Activated naive CD8-positive, alpha-beta T cell (primary cell): Measurements from ENCODE around the gene ANP32E.
"Not testable (repeated sequence)": the region's sequence is repeated elsewhere in the genome, so short reads cannot be mapped to it uniquely, and the experiment has no call there.

ENCODE experiments used
- H3K27ac Mint-ChIP-seq: one replicate; pipeline ENCODE4 v1.8.0; 2021; ENCODE audit warnings: mixed read lengths
- H3K27me3 Mint-ChIP-seq: one replicate; pipeline ENCODE4 v1.8.0; 2021; ENCODE audit warnings: mixed read lengths
- H3K36me3 Mint-ChIP-seq: one replicate; pipeline ENCODE4 v1.8.0; 2021; ENCODE audit warnings: mixed read lengths
- H3K4me1 Mint-ChIP-seq: one replicate; pipeline ENCODE4 v1.8.0; 2021; ENCODE audit warnings: low read depth, mixed read lengths
- H3K4me3 Mint-ChIP-seq: one replicate; pipeline ENCODE4 v1.8.0; 2021; ENCODE audit warnings: mild to moderate bottlenecking, mixed read lengths
- H3K9me3 Mint-ChIP-seq: one replicate; pipeline ENCODE4 v1.8.0; 2021; ENCODE audit warnings: low read depth, mixed read lengths

Gene ANP32E

DNA sequence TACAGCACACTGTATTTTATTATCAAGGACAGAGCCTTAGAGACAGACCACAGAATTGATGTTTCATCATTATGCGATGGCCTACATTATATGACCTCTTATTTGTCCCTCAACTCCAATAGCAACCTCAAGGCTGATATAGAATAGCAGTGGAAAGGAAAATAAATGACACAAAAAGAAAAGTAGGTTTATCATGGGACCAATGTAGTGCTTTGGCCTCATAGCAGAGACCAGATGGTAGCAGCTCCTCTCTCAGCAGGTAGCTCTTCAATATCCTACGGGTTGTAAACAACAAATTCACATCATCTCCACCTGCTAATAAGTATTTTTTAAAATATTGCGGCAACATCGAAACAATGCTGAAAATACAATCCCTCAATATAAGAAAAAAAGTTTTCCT is 25.2 kb downstream of the ANP32E start:
- H3K4me3 Mint-ChIP-seq: no peak overlapping the region
- H3K36me3 Mint-ChIP-seq: no peaks in the 10 kb centered on the region
- no peak overlapping the region for H3K27ac Mint-ChIP-seq
- H3K4me1 Mint-ChIP-seq: peaks cover 18% of the 10 kb centered on the region
- H3K9me3 Mint-ChIP-seq: no peaks in the 10 kb centered on the region
- H3K27me3 Mint-ChIP-seq: no peaks in the 10 kb centered on the region

DNA sequence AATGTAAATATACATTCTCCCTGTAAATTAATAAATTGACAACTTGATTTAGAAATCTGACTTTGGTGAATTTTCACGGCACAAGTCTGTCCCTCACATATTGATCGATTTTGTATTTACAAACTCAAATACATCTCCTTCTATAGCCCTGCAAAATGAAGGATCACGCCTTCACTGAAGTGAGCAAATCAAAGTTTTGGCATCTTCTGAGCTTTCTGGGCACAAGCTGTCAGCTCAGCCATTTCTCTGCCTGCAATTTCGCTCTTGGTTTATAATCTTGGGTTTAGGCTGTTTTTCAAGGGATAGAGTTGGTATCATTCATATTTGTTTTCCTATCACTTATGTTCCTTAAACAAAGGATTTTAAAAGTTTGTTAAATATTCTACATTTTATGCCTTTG is 25.8 kb downstream of the ANP32E start:
- no peaks in the 10 kb centered on the region for H3K36me3 Mint-ChIP-seq
- H3K4me3 Mint-ChIP-seq: no peak overlapping the region
- H3K27me3 Mint-ChIP-seq: no peaks in the 10 kb centered on the region
- no peak overlapping the region for H3K27ac Mint-ChIP-seq
- H3K4me1 Mint-ChIP-seq: peaks cover 18% of the 10 kb centered on the region
- H3K9me3 Mint-ChIP-seq: no peaks in the 10 kb centered on the region

DNA sequence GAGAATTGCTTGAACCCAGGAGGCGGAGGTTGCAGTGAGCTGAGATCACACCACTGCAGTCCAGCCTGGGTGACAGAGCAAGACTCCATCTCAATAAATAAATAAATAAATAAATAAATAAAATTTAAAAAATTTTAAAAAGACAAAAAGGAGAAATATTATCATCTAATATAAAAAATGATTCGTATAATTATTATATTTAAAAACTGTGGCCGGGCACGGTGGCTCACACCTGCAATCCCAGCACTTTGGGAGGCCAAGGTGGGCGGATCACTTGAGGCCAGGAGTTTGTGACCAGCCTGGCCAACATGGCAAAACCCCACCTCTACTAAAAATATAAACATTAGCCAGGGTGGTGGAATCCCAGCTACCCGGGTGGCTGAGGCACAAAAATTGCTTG is 27.5 kb downstream of the ANP32E start:
- H3K4me1 Mint-ChIP-seq, H3K36me3 Mint-ChIP-seq, H3K27me3 Mint-ChIP-seq, H3K27ac Mint-ChIP-seq, H3K9me3 Mint-ChIP-seq, H3K4me3 Mint-ChIP-seq: not testable (repeated sequence)

DNA sequence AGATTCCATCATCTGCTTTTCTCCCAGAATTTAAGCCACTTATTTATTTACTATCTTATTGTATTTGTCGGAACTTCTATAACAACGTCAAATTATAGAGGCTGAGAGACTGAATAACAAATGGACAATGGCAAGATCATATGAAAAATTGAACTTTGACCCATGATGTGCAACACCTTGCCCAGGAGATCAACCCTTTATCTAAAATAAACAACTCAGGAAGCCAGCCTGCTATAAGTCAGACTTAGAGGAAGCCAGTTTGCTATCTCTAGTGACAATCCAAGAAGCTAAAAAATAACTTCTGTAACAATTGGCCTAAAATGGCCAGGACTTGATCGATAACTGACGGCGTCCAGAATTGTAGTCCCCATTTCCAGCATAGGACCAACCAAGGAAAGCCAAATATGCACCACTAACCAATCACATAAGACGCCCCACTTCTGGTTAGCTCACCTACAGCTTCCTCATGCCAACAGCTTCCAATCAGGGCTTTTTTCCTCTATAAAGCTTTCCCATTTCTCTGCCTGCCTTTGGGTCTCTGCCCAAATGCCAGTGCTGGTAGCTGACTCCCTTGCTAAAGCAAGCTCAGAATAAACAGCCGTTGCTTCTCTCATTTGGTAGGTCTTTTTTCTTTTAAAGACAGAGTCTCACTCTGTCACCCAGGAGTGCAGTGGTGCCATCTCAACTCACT is 28.5 kb downstream of the ANP32E start:
- Mint-ChIP-seq H3K9me3 (no peaks in the 10 kb centered on the region), H3K27ac (no peak overlapping the region), H3K36me3 (no peaks in the 10 kb centered on the region), H3K4me1 (no peaks in the 10 kb centered on the region), H3K4me3 (no peak overlapping the region), H3K27me3 (no peaks in the 10 kb centered on the region)

DNA sequence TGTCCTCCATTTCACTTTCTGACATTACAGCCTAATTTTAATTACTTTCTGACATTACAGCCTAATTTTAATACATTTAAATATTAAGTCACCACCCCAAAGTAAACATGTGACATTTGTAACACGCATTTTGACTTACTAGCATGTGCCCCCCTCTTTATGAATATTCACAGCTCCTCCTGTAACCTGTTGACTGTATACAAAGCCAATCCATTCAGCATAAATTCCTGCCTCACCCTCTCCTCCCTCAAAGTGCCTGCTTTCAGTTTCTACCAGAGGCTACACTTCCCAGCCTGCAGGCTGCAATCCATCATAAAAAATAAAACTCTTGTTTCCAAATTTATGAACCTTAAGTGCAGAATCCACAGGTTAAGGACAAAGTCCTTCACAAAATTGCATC is 39.5 kb downstream of the ANP32E start:
- Mint-ChIP-seq H3K4me3 (no peak overlapping the region), H3K27me3 (no peaks in the 10 kb centered on the region), H3K36me3 (no peaks in the 10 kb centered on the region), H3K27ac (no peak overlapping the region), H3K4me1 (no peaks in the 10 kb centered on the region), H3K9me3 (no peaks in the 10 kb centered on the region)

DNA sequence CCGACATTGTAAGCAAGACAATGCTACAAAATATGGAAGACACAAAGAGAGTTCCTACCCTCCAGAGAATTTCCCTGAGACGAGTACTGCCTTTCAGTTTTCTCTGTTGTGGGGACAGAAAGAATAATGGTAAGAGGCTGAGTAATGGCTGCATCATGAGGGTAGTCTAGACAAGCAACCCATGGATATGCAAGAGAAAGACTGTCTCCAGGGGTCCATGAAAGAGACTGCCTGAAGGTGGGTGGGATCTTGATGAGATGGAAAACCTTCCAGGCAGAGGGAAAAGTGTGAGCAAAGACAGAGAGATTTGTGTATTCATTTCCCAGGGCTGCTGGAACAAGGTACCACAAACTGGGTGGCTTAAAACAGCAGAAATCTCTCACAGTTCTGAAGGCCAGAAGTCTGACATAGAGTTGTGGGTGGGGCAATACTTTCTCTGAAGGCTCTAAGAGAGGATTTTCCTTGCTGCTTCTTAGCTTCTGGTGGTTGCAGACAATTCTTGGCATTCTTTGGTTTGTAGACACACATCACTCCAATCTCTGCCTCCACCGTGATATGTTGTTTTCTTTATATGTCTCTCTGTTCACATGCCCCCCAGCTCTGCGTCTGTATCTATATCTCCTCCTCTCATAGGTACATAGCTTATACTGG is 41.4 kb downstream of the ANP32E start:
- Mint-ChIP-seq H3K27ac (no peak overlapping the region), H3K36me3 (no peaks in the 10 kb centered on the region), H3K4me1 (no peaks in the 10 kb centered on the region), H3K27me3 (no peaks in the 10 kb centered on the region), H3K9me3 (no peaks in the 10 kb centered on the region), H3K4me3 (no peak overlapping the region)

DNA sequence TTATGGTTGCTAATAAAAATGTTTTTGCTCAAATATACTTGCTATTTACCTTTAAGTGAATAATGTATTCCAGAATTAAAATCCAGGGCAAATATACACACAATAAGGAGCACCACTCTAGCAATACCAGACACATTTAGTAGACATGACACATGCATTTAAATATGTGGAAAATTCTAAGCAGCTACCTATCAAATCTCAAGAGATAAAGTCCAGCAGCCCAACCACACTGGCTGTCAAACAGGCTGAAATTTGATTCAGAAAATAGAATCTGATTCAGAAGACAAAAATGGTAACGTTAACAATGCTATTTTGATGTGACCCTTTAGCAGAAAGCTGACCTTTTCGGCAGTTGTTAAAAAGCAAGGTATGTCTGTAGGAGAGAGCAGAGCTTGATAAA is 43.9 kb downstream of the ANP32E start:
- no peaks in the 10 kb centered on the region for H3K36me3 Mint-ChIP-seq
- peaks cover 6% of the 10 kb centered on the region for H3K4me1 Mint-ChIP-seq
- H3K27ac Mint-ChIP-seq: no peak overlapping the region
- no peaks in the 10 kb centered on the region for H3K9me3 Mint-ChIP-seq
- H3K27me3 Mint-ChIP-seq: no peaks in the 10 kb centered on the region
- H3K4me3 Mint-ChIP-seq: no peak overlapping the region

DNA sequence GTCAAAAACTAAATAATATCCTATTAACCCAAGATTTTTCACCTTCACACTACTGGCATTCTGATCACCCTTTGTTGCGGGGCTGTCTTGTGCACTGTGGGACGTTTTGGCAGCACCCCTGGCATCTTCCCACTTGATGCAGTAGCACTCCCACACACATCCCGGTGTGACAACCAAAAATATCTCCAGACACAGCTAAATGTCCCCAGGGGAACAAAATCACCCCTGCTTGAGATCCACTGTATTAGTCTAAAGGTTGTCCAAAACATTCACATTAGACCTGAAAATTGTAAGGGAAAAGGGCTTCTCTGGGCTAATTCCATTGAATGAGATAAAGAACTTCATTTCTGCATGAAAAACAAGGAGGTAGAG is 48.4 kb downstream of the ANP32E start:
- Mint-ChIP-seq H3K27ac (no peak overlapping the region), H3K4me3 (no peak overlapping the region), H3K9me3 (no peaks in the 10 kb centered on the region)

DNA sequence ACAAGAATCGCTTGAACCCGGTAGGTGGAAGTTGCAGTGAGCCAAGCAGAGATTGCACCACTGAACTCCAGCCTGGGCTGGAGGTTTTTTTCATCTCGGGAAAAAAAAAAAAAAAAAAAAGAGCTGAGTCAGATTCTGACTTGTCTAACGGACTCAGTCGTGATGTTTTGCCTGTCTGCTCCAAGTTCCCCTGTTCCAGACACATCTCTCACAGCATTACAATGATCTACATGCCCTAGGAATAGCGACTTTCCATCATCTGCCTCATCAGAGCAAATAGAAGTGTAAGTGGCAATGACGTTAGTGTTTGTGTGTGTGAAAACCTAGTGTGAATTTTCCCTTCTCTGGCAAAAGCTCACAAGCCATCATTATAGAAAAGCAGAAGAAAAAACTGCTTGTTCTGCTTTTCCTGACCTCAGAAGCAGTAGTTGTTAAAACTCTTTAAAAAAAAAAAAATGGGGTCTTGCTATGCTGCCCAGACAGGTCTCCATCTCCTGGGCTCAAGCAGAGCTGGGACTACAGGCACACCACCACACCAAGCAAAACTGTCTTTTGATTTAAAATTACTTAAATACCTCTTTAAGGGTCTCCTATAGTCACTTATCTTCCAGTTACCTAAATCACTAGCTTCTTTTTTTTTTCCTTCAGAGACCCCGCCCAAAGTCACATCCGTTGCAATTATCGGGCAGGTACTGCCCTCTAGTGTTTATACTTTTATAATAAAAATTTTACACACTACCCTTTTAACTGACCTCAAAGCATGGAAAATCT is 48.9 kb downstream of the ANP32E start:
- Mint-ChIP-seq H3K4me1 (peaks cover 9% of the 10 kb centered on the region), H3K27me3 (no peaks in the 10 kb centered on the region), H3K9me3 (no peaks in the 10 kb centered on the region), H3K4me3 (peak overlapping the region; percentile 30), H3K27ac (no peak overlapping the region), H3K36me3 (no peaks in the 10 kb centered on the region)

More for the DNA sequence above, 48.4 kb downstream of the ANP32E start:
- Mint-ChIP-seq H3K4me1 (peaks cover 9% of the 10 kb centered on the region), H3K27me3 (no peaks in the 10 kb centered on the region), H3K36me3 (no peaks in the 10 kb centered on the region)

DNA sequence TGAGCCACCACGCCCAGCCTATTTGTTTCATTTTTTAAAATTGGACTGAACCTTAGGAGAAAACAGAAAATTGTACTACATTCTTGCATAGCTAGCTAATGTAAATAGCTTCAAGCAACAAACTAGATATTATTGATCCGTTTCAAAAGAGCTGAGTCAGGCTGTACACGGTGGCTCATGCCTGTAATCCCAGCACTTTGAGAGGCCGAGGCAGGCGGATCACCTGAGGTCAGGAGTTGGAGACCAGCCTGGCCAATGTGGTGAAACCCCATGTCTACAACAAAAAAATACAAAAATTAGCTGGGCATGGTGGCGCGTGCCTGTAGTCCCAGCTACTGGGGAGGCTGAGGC is 49.5 kb downstream of the ANP32E start:
- not testable (repeated sequence) for H3K36me3 Mint-ChIP-seq, H3K9me3 Mint-ChIP-seq, H3K27me3 Mint-ChIP-seq, H3K4me1 Mint-ChIP-seq, H3K27ac Mint-ChIP-seq, H3K4me3 Mint-ChIP-seq

DNA sequence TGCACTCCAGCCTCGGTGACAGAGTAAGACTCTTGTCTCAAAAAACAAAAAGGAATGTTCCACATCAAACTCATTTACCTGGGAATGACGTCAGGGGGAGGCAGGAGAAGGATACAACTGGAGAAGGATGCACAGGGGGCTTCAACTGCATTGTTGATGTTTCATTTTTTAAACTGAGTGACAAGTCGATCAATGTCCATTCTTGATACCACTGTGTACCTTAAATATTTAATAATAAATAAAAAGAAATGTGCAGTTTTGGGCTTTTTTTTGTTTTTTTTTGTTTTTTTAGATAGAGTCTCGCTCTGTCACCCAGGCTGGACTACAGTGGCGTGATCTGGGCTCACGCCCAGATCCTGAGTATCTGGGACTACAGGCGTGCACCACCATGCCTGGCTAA is 50.4 kb downstream of the ANP32E start:
- Mint-ChIP-seq H3K27ac (no peak overlapping the region), H3K36me3 (no peaks in the 10 kb centered on the region), H3K27me3 (no peaks in the 10 kb centered on the region), H3K4me1 (peaks cover 9% of the 10 kb centered on the region), H3K9me3 (no peaks in the 10 kb centered on the region), H3K4me3 (no peak overlapping the region)

DNA sequence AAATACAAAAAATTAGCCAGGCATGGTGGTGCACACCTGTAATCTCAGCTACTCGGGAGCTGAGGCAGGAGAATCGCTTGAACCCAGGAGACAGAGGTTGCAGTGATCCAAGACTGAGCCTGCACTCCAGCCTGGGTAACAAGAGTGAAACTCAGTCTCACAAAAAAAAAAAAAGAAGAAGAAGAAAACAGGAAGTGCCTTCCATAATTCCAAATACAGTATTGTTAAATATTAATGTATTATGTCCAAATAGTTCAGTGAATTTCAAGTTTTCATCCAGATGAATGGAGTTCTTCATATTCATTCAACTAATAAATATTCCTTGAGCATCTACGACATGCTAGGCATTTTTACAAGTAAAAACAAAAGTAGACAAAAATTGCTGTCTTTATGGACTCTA is 52.9 kb downstream of the ANP32E start:
- no peaks in the 10 kb centered on the region for H3K27me3 Mint-ChIP-seq

DNA sequence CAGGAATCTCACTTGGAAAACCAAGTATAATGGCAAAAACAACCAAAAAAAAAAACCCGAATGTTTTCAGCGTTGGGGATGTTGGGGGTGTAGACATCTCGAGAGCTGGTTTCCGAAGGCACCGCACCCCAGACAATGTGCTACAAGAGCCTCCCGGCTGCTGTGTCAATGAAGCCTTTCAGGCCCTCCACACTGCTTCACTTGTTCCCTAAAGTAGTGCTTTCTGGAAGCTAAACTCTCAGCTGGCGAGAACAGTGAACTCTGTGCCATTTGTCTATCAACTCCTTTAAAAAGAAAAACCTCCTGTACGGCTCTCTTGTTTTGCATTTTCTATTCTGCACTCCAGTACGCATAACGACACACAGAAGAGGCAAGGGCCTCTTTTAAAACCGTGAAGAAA is 53.7 kb downstream of the ANP32E start:
- Mint-ChIP-seq H3K27ac (no peak overlapping the region), H3K4me3 (no peak overlapping the region), H3K27me3 (no peaks in the 10 kb centered on the region), H3K9me3 (no peaks in the 10 kb centered on the region), H3K4me1 (peaks cover 5% of the 10 kb centered on the region), H3K36me3 (no peaks in the 10 kb centered on the region)

More for the DNA sequence above, 52.9 kb downstream of the ANP32E start:
- Mint-ChIP-seq H3K9me3 (no peaks in the 10 kb centered on the region), H3K36me3 (no peaks in the 10 kb centered on the region), H3K4me3 (no peak overlapping the region), H3K4me1 (peaks cover 9% of the 10 kb centered on the region), H3K27ac (no peak overlapping the region)

DNA sequence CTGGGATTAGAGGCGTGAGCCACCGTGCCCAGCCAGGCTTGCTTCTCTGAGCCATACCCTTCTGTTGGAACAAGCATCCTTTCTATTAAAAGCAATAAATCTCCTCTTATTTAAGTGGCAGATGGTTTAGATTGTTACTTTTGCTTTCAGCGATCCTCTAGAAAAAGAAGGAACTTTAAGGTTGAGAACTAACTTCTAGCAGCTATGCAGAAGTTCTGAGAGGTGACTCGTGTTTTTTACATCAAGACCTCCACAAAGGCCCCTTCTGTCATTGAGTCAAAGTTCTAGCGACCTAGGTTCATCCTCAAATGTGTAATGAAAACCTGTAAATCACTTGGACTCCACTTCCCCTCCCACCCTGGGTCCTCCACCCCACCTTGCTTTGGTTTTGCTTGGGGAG is 55.4 kb downstream of the ANP32E start:
- no peaks in the 10 kb centered on the region for H3K4me1 Mint-ChIP-seq

DNA sequence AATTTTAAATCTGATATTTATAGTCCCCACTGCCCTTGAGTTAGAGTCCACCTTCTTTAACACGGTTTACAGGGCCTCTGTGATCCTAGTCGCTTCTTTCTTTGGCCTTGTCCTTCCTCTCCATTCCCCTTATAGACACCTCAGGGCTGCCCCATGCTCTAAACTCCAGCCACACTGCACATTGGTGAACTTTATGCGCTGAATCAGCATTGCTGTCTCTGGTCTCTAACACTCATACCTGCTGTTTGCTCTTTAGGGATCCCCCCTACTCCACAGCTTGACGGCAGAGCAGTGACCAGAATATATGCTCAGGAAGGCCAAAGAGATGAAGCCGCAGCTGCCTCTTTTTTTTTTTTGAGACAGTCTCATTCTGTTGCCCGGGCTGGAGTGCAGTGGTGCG is 56.0 kb downstream of the ANP32E start:
- no peak overlapping the region for H3K4me3 Mint-ChIP-seq
- H3K9me3 Mint-ChIP-seq: no peaks in the 10 kb centered on the region
- H3K27me3 Mint-ChIP-seq: no peaks in the 10 kb centered on the region
- H3K27ac Mint-ChIP-seq: no peak overlapping the region
- no peaks in the 10 kb centered on the region for H3K4me1 Mint-ChIP-seq
- H3K36me3 Mint-ChIP-seq: no peaks in the 10 kb centered on the region

More for the DNA sequence above, 55.4 kb downstream of the ANP32E start:
- Mint-ChIP-seq H3K27ac (no peak overlapping the region), H3K27me3 (no peaks in the 10 kb centered on the region), H3K9me3 (no peaks in the 10 kb centered on the region), H3K4me3 (no peak overlapping the region), H3K36me3 (no peaks in the 10 kb centered on the region)
